ENCODE data around the gene ARHGEF4.

The ARHGEF4 gene

GRCh38 chr2:130851624-130852382 lies 15.1 kb downstream of the ARHGEF4 start:
- no peak for DNase-seq

GRCh38 chr2:130852521-130853115 lies 15.9 kb downstream of the ARHGEF4 start:
- DNase-seq: no peak

GRCh38 chr2:130853391-130853790 lies 16.7 kb downstream of the ARHGEF4 start:
- no peak for DNase-seq

GRCh38 chr2:130854301-130854700 lies 17.6 kb downstream of the ARHGEF4 start:
- DNase-seq: no peak

GRCh38 chr2:130864830-130865800 lies 28.4 kb downstream of the ARHGEF4 start:
- DNase-seq: peak; percentile 5 to 35 (median 26)

GRCh38 chr2:130869441-130870160 lies 32.9 kb downstream of the ARHGEF4 start:
- DNase-seq: no peak

- DNase-seq: no peak
Measured at GRCh38 chr2:130870161-130870485, 33.4 kb downstream of the ARHGEF4 start.

- DNase-seq: no peak
Measured at GRCh38 chr2:130870779-130871178, 34.1 kb downstream of the ARHGEF4 start.

GRCh38 chr2:130871843-130872740 lies 35.4 kb downstream of the ARHGEF4 start:
- DNase-seq: no peak

GRCh38 chr2:130872741-130873125 lies 36.0 kb downstream of the ARHGEF4 start:
- DNase-seq: no peak

- peak; percentile 67 to 82 (median 78) for DNase-seq
Measured at GRCh38 chr2:130873700-130874346, 37.1 kb downstream of the ARHGEF4 start.

- no peak for DNase-seq
Measured at GRCh38 chr2:130874512-130874911, 37.8 kb downstream of the ARHGEF4 start.

GRCh38 chr2:130875935-130876334 lies 39.2 kb downstream of the ARHGEF4 start:
- no peak for DNase-seq

GRCh38 chr2:130877258-130877657 lies 40.5 kb downstream of the ARHGEF4 start:
- DNase-seq: no peak

- DNase-seq: no peak
Measured at GRCh38 chr2:130878316-130878715, 41.6 kb downstream of the ARHGEF4 start.

GRCh38 chr2:130878933-130879332 lies 42.2 kb downstream of the ARHGEF4 start:
- DNase-seq: no peak

GRCh38 chr2:130882111-130882690 lies 45.5 kb downstream of the ARHGEF4 start:
- DNase-seq: no peak

- DNase-seq: no peak
Measured at GRCh38 chr2:130882991-130883390, 46.3 kb downstream of the ARHGEF4 start.

GRCh38 chr2:130883496-130883895 lies 46.8 kb downstream of the ARHGEF4 start:
- no peak for DNase-seq

GRCh38 chr2:130884013-130884412 lies 47.3 kb downstream of the ARHGEF4 start:
- no peak for DNase-seq

GRCh38 chr2:130884503-130884902 lies 47.8 kb downstream of the ARHGEF4 start:
- DNase-seq: no peak
